ENCODE results near the gene LRBA.

GRCh38 chr4:150582146-150582872, 432.8 kb downstream of the LRBA start, which contains the start of gene MAB21L2:
- TF ChIP-seq CTCF (IDR thresholded peaks at IDR 0.05; ENCODE audit: borderline replicate concordance, extremely low read depth, low read length, poor library complexity, severe bottlenecking) (no peak), EZH2 (IDR thresholded peaks at IDR 0.05; ENCODE audit: borderline replicate concordance, low read depth, low read length, severe bottlenecking) (no peak)
